ENCODE data around the gene HDAC4.

- no peak for TF ChIP-seq POLR2A (IDR thresholded peaks at IDR 0.05)
- no peak for TF ChIP-seq CTCF (IDR thresholded peaks at IDR 0.05)
- TF ChIP-seq EP300 (IDR thresholded peaks at IDR 0.05), result no peak
Observed at GRCh38 chr2:239140346-239141020, 260.3 kb downstream of the HDAC4 start.
